GM12872 (cell line): ENCODE results near the gene TNFRSF13B.

Source experiments
- CTCF ChIP-seq: IDR thresholded peaks from 3 replicates; pipeline ENCODE4 v1.5.1; 2011; ENCODE audit warnings: low read depth, mild to moderate bottlenecking, low read length, moderate library complexity; ENCODE audit not compliant: insufficient read depth

Gene TNFRSF13B

GRCh38 chr17:16972346-16972745, 428 bp upstream of the TNFRSF13B start:
- TF ChIP-seq CTCF, result no peak

- TF ChIP-seq CTCF, result no peak
Measured at GRCh38 chr17:16969931-16970906, 1.7 kb downstream of the TNFRSF13B start.

GRCh38 chr17:16968786-16969185, 3.1 kb downstream of the TNFRSF13B start:
- no peak for TF ChIP-seq CTCF

GRCh38 chr17:16962804-16963203, 9.1 kb downstream of the TNFRSF13B start:
- TF ChIP-seq CTCF, result no peak

- TF ChIP-seq CTCF, result no peak
Measured at GRCh38 chr17:16961792-16962191, 10.1 kb downstream of the TNFRSF13B start.

GRCh38 chr17:16954521-16954920, 17.4 kb downstream of the TNFRSF13B start:
- no peak for TF ChIP-seq CTCF

GRCh38 chr17:16953841-16954240, 18.1 kb downstream of the TNFRSF13B start:
- TF ChIP-seq CTCF, result no peak
